Body of pancreas (tissue), 4 donors: ENCODE results near the gene LMAN2.

Experiments
- POLR2A ChIP-seq, 3 donors: fragments of 450-650 bp; IDR thresholded peaks; one replicate each; pipeline ENCODE4 v1.6.1; 2016; ENCODE audit warnings: antibody characterized with exemption in 3 of 3, mild to moderate bottlenecking in 2 of 3
- TF ChIP-seq, protein P1 (sequence below), 7 experiments: fragments of 450-650 bp in 4 of 7; fragments of 200-600 bp in 3 of 7; sonication (generic) in 3 of 7; IDR thresholded peaks; one replicate each; pipeline ENCODE4 v1.5.1; 2016 to 2019; ENCODE audit warnings: antibody characterized with exemption in 7 of 7

DNA sequence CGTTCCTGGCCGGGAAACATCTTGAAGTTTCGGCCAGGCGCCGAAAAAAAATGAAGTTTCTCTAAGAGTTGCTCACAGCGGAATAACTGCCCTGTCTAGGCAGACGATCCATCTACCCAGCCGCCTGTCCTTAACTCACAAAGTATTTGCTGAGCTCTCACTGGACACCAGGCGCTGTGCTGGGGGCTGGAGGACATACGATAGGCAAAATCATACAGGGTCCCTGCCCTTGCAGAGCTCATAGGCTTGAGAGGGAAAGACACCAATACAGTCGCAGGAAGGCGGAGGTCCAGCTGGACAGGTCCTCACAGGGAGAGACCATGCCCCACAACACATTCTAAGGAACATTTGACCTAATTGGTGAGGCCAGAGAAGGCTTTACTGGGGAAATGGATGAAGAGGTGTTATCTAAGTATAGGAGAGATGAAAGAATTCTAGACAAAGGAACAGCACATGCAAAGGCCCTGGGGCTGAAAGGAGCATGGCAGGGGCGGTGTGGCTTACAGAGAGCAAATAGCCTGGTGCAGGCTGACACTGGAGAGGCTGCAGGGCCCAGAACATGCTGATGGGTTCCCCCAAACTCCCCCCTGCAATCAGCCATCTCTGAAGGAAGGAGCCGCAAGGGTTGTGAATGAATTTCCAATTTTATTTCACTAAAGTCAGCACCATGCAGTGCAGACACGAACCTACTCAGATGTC lies 37.8 kb downstream of the LMAN2 start:
- no peak for TF ChIP-seq POLR2A (IDR thresholded peaks at IDR 0.05)
- TF ChIP-seq, protein P1, sequence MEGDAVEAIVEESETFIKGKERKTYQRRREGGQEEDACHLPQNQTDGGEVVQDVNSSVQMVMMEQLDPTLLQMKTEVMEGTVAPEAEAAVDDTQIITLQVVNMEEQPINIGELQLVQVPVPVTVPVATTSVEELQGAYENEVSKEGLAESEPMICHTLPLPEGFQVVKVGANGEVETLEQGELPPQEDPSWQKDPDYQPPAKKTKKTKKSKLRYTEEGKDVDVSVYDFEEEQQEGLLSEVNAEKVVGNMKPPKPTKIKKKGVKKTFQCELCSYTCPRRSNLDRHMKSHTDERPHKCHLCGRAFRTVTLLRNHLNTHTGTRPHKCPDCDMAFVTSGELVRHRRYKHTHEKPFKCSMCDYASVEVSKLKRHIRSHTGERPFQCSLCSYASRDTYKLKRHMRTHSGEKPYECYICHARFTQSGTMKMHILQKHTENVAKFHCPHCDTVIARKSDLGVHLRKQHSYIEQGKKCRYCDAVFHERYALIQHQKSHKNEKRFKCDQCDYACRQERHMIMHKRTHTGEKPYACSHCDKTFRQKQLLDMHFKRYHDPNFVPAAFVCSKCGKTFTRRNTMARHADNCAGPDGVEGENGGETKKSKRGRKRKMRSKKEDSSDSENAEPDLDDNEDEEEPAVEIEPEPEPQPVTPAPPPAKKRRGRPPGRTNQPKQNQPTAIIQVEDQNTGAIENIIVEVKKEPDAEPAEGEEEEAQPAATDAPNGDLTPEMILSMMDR (IDR thresholded peaks at IDR 0.05) = no peak
